T-helper 1 cell treated with Interleukin-12 subunit alpha and Interleukin-12 subunit beta and Interleukin-4 antibody, amounts not matched to agents 30 ng/mL and 1 ng/mL, for 36 hours (primary cell): Measurements from ENCODE around the gene PNLDC1. TPM values are rescaled to one million over a fixed set of nuclear protein-coding genes. Genes with fewer than 3 reads are reported as not detected.
"Not testable (repeated sequence)": the region's sequence is repeated elsewhere in the genome, so short reads cannot be mapped to it uniquely, and the experiment has no call there.

ENCODE experiments used
- intact Hi-C: fragments of 100-400 bp; cut with micrococcal nuclease; formaldehyde crosslinking; loops from one replicate; pipeline ENCODE4 v1.15.1; 2024
- total RNA-seq: library from RNA; stranded (reverse); gene quantifications from 2 replicates; pipeline ENCODE4 v1.2.3, GENCODE V29; 2022

PNLDC1 gene
- total RNA-seq, 1 donor from 2014 or later: 0.74 TPM

DNA sequence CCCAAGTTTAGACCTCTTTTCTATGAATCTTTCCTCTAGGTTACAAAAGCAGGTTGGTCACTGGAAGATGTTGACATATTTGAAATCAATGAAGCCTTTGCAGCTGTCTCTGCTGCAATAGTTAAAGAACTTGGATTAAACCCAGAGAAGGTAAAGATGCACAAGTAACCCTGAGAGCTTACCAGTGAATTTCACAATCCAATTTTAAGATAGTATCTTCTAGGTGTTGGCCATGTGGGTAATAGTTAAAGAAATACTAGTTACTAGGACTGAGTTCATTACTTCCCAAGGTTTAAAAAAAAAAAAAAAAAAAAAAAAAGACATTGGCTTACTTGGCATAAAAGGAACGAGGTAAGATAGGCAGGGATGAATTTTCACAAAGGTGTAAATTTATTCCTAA lies 21.9 kb upstream of the PNLDC1 start:
- intact Hi-C loops: loop anchor here (2.0 kb wide), 1 partner anchor 31 kb away; no protein-coding TSS in a partner anchor

DNA sequence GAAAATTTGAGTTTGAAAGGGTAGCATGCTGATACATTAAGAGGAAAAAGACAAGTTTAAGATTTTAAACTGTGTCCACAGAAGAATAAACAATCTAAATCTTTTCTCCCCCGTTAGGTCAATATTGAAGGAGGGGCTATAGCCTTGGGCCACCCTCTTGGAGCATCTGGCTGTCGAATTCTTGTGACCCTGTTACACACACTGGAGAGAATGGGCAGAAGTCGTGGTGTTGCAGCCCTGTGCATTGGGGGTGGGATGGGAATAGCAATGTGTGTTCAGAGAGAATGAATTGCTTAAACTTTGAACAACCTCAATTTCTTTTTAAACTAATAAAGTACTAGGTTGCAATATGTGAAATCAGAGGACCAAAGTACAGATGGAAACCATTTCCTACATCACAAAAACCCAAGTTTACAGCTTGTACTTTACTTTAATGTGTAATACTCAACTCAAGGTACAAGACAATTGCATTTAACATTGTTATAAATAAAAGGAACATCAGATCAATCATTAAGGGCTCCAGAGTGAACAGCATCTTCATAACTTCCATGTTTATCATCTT lies 21.5 kb upstream of the PNLDC1 start:
- intact Hi-C loops: loop anchor here (2.0 kb wide), 1 partner anchor 32 kb away; no protein-coding TSS in a partner anchor

DNA sequence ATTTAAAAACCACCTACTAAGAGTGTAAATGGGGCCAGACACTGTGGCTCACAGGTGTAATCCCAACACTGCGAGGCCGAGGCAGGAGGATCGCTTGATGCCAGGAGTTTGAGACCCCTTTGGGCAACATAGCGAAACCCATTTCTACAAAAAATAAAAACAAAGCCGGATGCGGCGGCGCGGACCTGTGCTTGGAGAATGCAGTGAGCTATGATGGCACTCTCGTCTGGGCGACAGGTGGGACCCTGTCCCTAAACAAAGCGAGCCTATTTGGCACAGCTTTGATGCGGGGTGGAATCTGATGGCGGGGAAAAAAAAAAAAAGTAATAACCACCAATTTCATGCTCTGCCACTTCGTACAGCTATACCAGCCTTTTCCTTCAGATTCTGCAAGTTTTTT lies 11.8 kb upstream of the PNLDC1 start:
- intact Hi-C loops: loop anchor here (5.0 kb wide), 1 partner anchor 1146 kb away; the partner anchor contains the start of gene DYNLT1

DNA sequence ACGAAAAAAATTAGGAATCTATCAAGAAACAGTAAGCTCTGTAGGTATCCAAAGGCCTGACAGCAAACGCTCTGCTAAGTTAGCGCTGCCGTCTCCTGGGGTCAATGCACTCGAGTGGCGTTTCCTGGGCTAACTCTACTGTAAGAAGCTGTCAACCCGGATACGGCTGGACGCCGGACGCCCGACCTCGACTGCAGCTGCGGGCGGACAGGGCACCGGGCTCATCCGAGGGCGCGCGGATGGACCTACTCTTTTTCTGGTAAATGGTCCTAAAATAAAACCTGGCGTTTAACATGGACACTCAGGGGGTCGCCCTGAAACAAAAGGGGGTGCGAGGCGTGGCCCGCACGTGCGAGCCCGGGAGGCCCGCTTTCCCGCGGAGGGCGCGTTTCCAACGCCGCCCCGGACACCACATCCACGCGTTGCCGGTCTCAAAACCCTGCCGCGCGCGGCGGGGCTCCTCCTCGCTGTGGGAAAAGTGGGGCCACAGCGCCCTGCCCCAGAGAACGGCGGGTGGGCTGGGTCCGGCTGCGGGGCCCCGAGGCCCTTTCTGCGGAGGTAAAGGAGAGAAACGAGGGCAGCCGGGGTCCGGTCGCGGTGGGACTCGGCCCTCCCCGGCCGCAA lies 11.2 kb upstream of the PNLDC1 start:
- intact Hi-C loops: loop anchor here (1.0 to 5.0 kb wide), 9 partner anchors 27 to 1147 kb away; partner anchors contain the start of genes ACAT2, DYNLT1, SOD2 and WTAP

DNA sequence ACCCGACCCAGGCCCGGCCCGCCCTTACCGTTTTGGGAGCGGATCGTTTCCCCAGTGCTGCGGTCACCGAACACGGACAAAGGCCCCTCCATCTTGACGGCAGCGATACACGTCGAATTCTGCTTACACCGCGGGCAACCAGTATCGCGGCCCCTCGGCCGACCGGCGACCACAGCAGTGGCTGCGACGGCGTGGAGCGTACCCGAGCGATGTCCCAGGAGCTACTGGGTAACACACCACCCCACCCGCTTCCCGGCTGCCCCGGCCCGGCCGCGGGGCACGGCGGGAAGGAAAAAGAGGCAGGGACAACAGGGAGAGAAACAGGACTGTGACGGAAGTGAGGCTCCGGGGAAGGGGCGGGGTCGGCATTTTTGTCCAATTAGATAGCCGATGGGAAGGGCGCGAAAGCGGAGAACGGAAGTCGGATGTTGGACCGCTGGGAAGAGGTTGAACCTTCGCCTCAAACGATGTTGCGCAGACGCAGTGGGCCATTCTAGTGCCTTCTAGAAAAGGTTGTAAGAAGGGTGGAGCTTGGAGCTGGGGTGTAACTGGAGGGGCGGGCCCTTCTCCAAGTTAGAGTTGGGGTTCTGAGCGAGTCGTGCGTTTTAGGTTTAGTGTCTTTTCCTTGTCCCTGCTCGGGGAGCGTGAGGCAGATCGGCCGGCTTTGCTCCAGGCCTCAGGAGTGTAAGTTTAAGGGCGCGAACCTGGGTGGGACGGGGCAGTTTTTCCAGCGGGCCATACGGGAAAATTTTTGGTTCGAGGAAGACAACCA lies 10.5 kb upstream of the PNLDC1 start, which contains the start of gene TCP1:
Gene TCP1, minus strand, starts transcription at position 226 of the 772 bp plus-strand sequence. Its CDS starts 134 bp downstream, at position 92.
- intact Hi-C loops: loop anchor here (1.0 to 5.0 kb wide), 16 partner anchors 27 to 1622 kb away; partner anchors contain the start of genes ACAT2, DYNLT1, GTF2H5 and SERAC1

DNA sequence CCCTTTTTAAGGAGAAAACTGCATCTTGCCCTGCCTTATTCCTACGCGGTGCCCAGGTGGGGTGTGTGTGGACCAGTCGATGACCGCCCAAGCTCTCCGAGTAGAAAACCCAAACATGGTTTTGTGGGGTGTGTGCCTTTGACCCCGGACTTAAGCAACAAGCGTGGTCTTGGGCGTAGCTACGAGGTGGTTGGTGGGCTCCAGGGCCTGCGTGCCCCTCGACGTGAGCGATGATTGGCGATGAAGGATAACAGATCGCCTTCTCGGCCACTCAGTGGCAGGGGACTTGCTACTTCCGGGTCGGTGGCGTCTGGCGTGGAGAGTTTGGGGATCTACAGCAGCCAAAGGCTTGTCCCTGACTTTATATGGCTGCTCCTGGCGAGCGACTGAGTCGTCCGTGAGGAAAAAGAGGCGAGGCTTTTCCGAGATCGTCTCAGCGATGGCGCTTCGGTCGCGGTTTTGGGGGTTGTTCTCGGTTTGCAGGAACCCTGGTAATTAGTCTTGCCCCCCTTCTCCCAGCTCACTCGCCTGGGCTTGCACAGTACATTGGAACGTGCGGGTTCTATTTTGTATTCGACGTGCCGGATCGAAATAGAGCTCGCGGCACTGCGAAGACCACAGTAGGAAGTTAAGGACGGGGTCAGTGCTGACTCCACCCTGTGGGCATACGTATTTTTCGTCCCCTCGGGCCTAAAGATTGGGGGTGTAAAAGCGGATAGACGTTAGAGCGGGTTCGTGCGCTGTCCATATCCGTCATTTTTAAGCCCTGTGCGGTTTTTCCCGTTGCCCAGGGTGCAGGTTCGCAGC lies 9.7 kb upstream of the PNLDC1 start, which contains the start of gene MRPL18:
Gene MRPL18, plus strand, starts transcription at position 319 of the 807 bp plus-strand sequence. Its CDS starts 121 bp downstream, at position 440.
- intact Hi-C loops: loop anchor here (1.0 to 5.0 kb wide), 7 partner anchors 30 to 1623 kb away; partner anchors contain the start of genes GTF2H5 and SERAC1

DNA sequence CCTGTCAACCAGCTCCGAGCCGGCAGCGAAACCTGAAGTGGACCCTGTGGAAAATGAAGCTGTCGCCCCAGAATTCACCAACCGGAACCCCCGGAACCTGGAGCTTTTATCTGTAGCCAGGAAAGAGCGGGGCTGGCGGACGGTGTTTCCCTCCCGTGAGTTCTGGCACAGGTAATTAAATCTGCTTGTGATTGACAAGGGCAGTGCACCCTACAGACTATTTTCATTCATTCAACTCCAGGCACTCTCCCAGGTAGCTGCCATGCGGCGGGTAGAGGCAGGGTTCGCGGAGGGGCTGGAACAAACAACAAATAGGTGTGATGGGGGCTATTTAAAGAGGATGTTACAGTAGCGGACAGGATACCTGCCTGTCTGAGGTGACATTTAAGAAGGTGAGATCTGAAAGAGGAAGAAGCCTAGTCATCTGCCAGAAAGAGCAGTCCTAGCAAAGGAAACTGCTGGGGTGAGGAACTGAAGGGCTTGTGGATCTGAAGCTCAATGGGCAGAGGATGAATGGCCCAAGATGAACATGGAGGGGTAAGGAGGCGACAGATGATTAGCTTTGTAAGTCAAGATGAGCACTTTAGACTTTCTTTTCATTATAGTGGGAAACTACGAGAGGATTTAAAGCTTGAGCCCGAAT lies 9.0 kb upstream of the PNLDC1 start:
- intact Hi-C loops: loop anchor here (1.0 to 5.0 kb wide), 7 partner anchors 29 to 1624 kb away; partner anchors contain the start of genes GTF2H5 and SERAC1

DNA sequence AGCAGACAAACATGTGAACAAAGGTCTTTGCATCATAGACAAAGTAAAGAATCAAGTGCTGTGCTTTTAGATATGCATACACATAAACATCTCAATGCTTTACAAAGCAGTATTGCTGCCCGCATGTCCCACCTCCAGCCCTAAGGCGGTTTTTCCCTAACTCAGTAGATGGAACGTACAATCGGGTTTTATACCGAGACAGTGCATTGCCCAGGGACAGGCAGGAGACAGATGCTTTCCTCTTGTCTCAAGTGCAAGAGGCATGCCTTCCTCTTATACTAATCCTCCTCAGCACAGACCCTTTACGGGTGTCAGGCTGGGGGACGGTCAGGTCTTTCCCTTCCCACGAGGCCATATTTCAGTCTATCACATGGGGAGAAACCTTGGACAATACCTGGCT lies 5.1 kb upstream of the PNLDC1 start:
- intact Hi-C loops: loop anchor here (5.0 kb wide), 1 partner anchor 1628 kb away; the partner anchor contains the start of genes GTF2H5 and SERAC1

DNA sequence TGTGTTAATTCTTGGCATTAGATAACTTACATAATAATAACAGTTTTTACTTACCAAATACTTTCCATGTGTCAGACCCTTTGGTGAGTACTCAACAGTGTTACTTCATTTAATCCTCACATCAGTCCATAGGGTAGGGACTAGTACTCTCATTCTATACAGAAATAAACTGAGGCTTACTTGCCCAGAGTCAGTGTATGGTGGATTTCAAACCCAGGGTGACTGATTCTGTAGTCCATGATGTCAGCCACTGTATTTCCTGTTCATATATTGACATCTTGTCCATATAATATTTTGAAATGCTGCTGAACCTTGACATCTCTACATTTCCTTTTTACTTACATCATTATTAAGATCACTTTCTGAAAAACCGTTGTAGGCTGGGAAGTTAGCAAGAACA lies 2.5 kb upstream of the PNLDC1 start:
- intact Hi-C loops: no loop called here

DNA sequence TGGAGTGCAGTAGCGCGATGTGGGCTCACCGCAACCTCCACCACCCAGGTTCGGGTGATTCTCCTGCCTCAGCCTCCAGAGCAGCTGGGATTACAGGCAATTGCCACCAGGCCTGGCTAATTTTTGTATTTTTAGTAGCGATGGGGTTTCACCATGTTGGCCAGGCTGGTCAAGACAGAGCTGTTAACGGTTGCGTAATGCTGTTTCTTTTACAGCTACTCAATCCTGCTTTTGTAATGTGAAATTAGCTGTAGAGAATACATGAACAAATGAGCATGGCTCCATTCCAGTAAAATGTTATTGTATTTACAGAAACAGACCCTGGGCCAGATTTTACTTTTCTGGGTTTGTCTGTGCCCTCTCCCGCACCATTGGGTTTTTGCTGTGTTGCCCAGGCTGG lies 1.9 kb downstream of the PNLDC1 start:
- intact Hi-C loops: loop anchor here (2.0 kb wide), 1 partner anchor 13 kb away; no protein-coding TSS in a partner anchor

DNA sequence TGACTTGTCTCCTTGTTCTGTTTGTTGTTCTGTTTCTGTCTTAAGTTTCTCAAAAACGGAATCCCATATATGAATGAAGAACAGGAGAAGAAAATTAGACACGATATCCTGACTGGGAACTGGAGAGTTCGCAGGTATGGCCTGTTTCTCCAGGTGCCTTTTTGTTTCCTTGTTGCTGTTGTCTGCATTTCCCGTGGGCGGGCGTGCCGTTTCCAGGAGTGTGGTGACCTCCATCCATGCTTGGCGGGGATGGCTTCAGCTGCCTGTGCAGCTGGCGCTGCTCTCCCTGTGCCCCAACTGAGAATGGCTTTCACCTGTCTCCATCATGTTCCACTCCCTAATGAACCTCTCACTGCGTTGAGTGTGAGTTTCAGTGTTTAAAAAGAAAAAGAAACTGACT lies 4.4 kb downstream of the PNLDC1 start:
- intact Hi-C loops: no loop called here

DNA sequence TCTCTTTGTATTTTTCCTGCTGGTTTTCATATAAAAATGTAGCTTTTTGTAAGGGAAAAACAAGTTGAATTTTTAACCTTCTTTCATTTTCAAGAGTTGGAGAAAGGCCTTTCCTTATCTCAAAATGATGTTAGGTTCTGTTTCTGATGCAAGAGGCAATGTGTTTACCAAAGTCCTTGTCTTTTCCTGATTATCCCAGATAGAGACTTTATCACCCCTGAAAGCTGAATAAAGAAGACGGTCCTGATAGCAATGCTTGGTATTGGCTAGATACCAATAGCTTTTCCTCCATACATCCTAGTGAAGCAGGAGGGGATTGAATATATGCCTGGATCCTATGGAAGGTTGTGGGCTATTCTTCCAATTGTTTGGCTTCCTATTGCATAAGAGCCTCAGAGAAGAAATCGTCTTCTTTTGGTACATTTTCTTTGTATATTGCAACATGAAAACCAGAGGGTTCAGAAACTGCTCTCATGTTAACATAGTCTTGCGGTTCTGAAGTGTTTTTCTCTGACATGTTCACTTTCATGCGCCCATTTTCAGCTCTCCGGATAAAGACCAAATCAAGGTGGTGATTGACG lies 5.5 kb downstream of the PNLDC1 start:
- intact Hi-C loops: no loop called here

DNA sequence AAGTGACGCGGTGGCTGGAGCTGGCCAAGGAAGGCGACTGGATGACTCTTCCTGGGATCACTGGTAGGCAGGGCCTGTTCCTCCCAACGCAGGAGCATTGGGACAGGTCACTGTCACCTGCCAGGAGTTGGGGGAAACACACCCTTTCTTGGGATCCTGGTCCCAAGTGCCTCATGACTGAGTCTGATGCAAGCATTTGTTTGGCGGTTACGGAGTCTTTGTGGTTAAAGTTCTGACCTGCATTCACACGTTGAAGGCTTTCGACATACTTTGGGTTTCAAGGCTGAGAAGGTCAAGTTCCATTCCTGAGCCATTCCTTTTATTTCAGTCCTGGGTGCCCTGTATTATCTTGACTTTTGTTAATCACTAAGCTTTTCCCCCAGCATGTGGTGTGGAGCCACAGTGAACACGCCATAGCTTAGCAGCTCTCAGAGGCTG lies 6.0 kb downstream of the PNLDC1 start:
- intact Hi-C loops: no loop called here

DNA sequence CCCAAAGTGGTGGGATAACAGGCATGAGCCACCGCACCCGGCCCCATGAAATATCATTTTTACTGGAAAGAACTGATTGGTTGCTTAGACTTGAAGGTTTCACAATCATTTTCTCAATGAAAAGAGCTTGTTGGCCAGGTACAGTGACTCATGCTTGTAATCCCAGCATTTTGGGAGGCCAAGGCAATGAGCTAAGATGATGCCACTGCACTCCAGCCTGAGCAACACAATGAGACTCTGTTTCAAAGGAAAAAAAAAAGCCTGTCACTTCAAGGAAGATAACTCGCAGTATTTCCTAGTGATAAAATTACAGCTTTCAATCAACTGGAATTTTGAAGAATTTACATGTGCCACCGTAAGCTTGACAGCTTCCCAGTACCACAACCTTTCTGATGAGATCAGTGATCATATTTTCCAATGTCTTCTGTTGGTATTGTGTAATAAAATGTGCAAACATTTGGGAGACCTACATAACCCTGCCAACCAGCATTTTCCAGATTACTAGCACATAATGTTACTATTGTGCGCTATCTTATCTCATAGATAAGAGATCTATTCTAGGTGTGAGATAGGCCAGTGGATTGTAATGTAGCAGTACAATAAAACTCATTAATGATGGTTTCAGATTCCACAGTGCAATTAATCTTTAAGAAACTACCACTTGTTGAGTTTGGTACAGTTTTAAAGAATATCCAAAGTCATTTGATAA lies 7.2 kb downstream of the PNLDC1 start:
- intact Hi-C loops: no loop called here

DNA sequence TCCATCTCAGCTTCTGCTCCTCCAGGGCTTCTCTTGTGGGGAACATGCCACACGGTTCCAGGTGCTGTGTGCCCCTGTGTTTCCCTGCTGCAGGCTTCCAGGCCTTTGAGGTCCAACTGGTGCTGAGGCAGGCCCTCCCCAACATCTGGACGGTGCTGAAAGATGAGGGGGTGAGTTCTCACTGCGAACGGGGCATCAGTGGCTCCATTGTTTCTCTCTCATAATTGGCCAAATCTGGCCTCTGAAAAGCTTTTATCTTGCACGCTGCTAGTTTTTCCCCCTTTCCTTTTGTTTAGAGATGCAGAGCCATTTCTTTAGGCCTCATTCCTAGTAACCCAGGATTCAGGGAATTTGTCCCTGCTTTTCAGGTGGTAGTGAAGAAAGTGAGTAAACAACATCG lies 8.6 kb downstream of the PNLDC1 start:
- intact Hi-C loops: no loop called here

DNA sequence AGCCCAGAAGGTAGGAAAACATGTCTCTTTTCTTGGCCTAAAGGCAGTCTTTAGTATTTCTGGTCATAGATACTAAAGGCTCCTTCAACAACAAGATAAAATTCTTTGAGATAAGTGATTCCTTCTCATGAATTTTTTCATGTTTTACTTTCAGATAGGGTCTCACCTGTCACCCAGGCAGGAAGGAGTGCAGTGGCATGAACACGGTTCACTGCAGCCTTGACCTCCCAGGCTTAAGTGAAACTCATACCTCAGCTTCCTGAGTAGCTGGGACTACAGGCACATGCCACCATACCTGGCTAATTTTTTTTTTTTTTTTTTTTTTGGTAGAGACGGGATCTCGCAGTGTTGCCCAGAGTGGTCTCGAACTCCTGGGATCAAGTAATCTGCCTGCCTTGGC lies 9.1 kb downstream of the PNLDC1 start:
- intact Hi-C loops: no loop called here

DNA sequence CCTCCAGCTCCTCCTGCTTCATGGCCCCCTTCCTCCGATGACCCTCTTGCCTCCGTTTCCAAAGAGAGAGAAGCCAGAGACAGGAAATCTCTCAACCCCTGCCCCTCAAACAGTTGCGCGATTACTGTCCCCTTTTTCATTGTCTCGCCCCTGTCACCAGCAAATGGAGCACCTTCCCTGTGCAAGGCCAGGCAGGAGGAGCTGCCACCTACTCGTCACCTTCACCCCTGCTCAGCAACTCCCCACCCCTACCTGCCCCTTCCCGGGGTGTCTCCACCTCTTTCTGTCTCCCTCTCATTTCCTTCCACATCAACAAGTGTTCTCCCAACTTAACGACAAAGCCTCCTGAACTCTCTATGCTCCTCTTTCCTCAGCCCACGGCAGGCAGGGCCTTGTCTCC lies 13.7 kb downstream of the PNLDC1 start:
- intact Hi-C loops: loop anchor here (2.0 kb wide), 1 partner anchor 13 kb away; the partner anchor contains the start of gene PNLDC1

DNA sequence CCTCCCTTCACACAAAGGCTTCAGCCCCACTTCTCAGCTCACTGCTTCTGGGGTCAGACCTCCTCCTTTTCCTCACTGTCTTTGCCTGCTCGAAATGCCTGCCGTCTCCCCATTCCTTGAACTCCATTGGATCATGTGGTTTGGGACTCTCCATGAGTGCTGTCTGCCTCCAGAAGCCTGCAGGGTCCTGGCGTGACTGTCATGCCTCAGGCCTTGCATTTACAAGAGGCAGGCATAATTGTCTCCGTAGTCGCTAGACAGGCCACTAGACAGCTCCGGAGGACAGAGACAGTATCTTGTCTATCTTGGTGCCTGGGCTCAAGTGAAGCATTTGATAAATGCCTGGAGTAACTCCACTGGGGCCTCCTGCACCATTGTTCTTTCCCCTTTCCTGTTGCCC lies 15.3 kb downstream of the PNLDC1 start:
- intact Hi-C loops: loop anchor here (2.0 kb wide), 1 partner anchor 15 kb away; the partner anchor contains the start of gene PNLDC1

DNA sequence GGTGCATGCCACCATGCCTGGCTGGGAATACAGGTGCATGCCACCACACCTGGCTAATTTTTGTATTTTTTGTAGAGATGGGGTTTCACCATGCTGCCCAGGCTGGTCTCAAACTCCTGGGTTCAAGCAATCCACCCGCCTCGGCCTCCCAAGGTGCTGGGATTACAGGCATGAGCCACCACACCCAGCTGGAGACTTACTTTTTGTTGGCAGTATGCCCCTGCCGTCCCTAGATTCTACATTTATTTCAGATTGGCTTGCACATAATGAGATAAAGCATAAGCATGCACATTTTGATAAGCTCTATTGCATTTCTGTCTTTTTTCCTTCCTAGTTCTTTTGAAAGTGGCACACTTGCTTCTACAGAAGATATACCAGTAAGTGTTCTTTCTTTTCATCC lies 16.7 kb downstream of the PNLDC1 start:
- intact Hi-C loops: not testable (repeated sequence)
